ENCODE results near the gene IGFBP2. TPM values are rescaled to one million over a fixed set of nuclear protein-coding genes. Genes with fewer than 3 reads are reported as not detected.

IGFBP2 gene
- polyA plus RNA-seq, 1 donor (not counting 4 experiments of a cell fraction or from before 2014, with no cell fraction given): 10.2 TPM

DNA sequence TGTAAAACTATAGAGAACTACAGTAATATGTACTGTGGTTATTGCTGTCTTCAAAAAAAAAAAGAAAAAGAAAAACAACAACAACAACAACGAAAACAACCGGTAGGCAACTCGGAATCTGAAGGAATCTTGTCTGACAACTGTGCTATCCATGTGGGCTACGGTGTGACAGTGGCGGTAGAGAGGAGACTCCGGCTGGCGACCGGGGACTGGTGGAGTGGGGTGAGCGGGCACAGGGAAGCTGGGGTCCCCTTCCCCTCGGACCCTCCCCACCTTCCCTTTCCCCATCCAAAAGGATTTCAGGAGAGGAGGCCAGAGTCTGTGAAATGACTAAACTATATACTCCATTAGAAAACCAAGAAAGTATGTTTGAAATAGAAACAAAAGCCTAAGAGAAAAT is 39.2 kb downstream of the IGFBP2 start:
- Histone ChIP-seq H3K9ac (ENCODE audit: control insufficient read depth, extremely low read depth, insufficient read depth, low read length) (no peak overlapping the region), H3K4me3 (ENCODE audit: control insufficient read depth in 2 of 3, extremely low read depth in 1 of 3, insufficient read depth in 2 of 3, low read depth in 1 of 3, low read length in 3 of 3) (no peak overlapping the region), H3K4me1 (ENCODE audit: control insufficient read depth, extremely low read depth, insufficient read depth, low read length) (no peaks in the 10 kb centered on the region), H3K9me1 (ENCODE audit: control insufficient read depth, extremely low read depth, insufficient read depth, low read length) (no peaks in the 10 kb centered on the region), H3K36me3 (ENCODE audit: control insufficient read depth in 2 of 2, extremely low read depth in 1 of 2, insufficient read depth in 2 of 2, low read length in 2 of 2) (no peaks in the 10 kb centered on the region), H3K27me3 (ENCODE audit: control insufficient read depth, extremely low read depth, insufficient read depth, low read length) (peaks cover 22% of the 10 kb centered on the region), H4K20me1 (ENCODE audit: control insufficient read depth, extremely low read depth, insufficient read depth, low read length) (no peaks in the 10 kb centered on the region), H3K9me3 (ENCODE audit: control insufficient read depth, low read depth, low read length) (no peaks in the 10 kb centered on the region), H3K4me2 (ENCODE audit: control insufficient read depth, extremely low read depth, insufficient read depth, low read depth, low read length) (no peak overlapping the region), H3K27ac (ENCODE audit: control insufficient read depth, insufficient read depth, low read length) (no peak overlapping the region), H2AFZ (ENCODE audit: control insufficient read depth, low read length) (no peak overlapping the region), H3K79me2 (ENCODE audit: control insufficient read depth, insufficient read depth, low read length) (no peaks in the 10 kb centered on the region)
- FAIRE-seq (no peak), DNase-seq (ENCODE audit: low read depth, low spot score) (no peak)
- dilution Hi-C loops (cut with MboI; ENCODE audit: extremely low pct_ligation_motif_present, low sequenced_read_pairs): no loop called here
- TF ChIP-seq EZH2 (IDR thresholded peaks at IDR 0.05; ENCODE audit: low read length): no peak
- TF ChIP-seq, protein P1, sequence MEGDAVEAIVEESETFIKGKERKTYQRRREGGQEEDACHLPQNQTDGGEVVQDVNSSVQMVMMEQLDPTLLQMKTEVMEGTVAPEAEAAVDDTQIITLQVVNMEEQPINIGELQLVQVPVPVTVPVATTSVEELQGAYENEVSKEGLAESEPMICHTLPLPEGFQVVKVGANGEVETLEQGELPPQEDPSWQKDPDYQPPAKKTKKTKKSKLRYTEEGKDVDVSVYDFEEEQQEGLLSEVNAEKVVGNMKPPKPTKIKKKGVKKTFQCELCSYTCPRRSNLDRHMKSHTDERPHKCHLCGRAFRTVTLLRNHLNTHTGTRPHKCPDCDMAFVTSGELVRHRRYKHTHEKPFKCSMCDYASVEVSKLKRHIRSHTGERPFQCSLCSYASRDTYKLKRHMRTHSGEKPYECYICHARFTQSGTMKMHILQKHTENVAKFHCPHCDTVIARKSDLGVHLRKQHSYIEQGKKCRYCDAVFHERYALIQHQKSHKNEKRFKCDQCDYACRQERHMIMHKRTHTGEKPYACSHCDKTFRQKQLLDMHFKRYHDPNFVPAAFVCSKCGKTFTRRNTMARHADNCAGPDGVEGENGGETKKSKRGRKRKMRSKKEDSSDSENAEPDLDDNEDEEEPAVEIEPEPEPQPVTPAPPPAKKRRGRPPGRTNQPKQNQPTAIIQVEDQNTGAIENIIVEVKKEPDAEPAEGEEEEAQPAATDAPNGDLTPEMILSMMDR (optimal IDR thresholded peaks at IDR 0.05 in 1 of 3, IDR thresholded peaks at IDR 0.05 in 1 of 3, conservative IDR thresholded peaks at IDR 0.05 in 1 of 3; ENCODE audit: extremely low read depth in 1 of 3, insufficient read depth in 2 of 3, low read length in 3 of 3): no peak

DNA sequence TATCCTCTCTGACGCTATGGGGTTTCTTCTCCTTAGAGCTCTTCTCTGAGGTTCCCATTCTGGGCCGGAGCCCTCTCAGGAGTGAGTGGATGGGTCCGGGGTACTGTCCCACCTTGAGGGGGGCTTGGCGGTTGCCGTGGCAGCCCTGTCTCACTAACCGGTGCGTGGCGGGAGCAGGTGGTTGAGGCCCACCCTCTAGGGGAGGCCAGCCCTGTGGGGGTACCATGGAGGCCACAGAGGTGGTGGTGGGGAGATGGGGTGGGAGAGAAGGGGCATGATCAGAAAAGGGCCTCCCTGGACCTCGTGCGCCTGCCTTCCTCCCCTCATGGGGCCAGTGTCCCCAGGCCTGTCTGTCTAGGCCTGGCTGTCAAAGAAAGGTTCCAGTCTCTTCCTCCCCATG is 39.8 kb downstream of the IGFBP2 start:
- Histone ChIP-seq H3K9me3 (ENCODE audit: control insufficient read depth, low read depth, low read length) (no peaks in the 10 kb centered on the region), H3K27me3 (ENCODE audit: control insufficient read depth, extremely low read depth, insufficient read depth, low read length) (peaks cover 22% of the 10 kb centered on the region), H2AFZ (ENCODE audit: control insufficient read depth, low read length) (no peak overlapping the region), H3K9ac (ENCODE audit: control insufficient read depth, extremely low read depth, insufficient read depth, low read length) (no peak overlapping the region), H3K27ac (ENCODE audit: control insufficient read depth, insufficient read depth, low read length) (no peak overlapping the region), H3K4me2 (ENCODE audit: control insufficient read depth, extremely low read depth, insufficient read depth, low read depth, low read length) (no peak overlapping the region), H3K9me1 (ENCODE audit: control insufficient read depth, extremely low read depth, insufficient read depth, low read length) (no peaks in the 10 kb centered on the region), H3K4me1 (ENCODE audit: control insufficient read depth, extremely low read depth, insufficient read depth, low read length) (no peaks in the 10 kb centered on the region), H3K4me3 (ENCODE audit: control insufficient read depth in 2 of 3, extremely low read depth in 1 of 3, insufficient read depth in 2 of 3, low read depth in 1 of 3, low read length in 3 of 3) (no peak overlapping the region), H3K36me3 (ENCODE audit: control insufficient read depth in 2 of 2, extremely low read depth in 1 of 2, insufficient read depth in 2 of 2, low read length in 2 of 2) (no peaks in the 10 kb centered on the region), H4K20me1 (ENCODE audit: control insufficient read depth, extremely low read depth, insufficient read depth, low read length) (no peaks in the 10 kb centered on the region), H3K79me2 (ENCODE audit: control insufficient read depth, insufficient read depth, low read length) (no peaks in the 10 kb centered on the region)
- dilution Hi-C loops (cut with MboI; ENCODE audit: extremely low pct_ligation_motif_present, low sequenced_read_pairs): no loop called here
- TF ChIP-seq EZH2 (IDR thresholded peaks at IDR 0.05; ENCODE audit: low read length): no peak
- TF ChIP-seq, protein P1 (optimal IDR thresholded peaks at IDR 0.05 in 1 of 3, IDR thresholded peaks at IDR 0.05 in 1 of 3, conservative IDR thresholded peaks at IDR 0.05 in 1 of 3; ENCODE audit: extremely low read depth in 1 of 3, insufficient read depth in 2 of 3, low read length in 3 of 3): no peak
- FAIRE-seq (no peak), DNase-seq (ENCODE audit: low read depth, low spot score) (no peak)

All from keratinocyte (primary cell).